ENCODE measurements around the gene PRPF19.

Gene PRPF19

GRCh38 chr11:60939855-60940254 is 33.5 kb upstream of the PRPF19 start:
- TF ChIP-seq PAX5 (IDR thresholded peaks at IDR 0.05; ENCODE audit: insufficient read depth, low read length, severe bottlenecking): no peak
- TF ChIP-seq POLR2AphosphoS5 (IDR thresholded peaks at IDR 0.05; ENCODE audit: low read depth, low read length): peak; percentile 32; the same call in 1 of the 2 replicates
- FAIRE-seq: no peak
- no peak for DNase-seq (ENCODE audit: insufficient read length, low spot score)

GRCh38 chr11:60939301-60939700 is 32.9 kb upstream of the PRPF19 start:
- DNase-seq (ENCODE audit: insufficient read length, low spot score) (no peak), FAIRE-seq (no peak)
- no peak for TF ChIP-seq POLR2AphosphoS5 (IDR thresholded peaks at IDR 0.05; ENCODE audit: low read depth, low read length)
- TF ChIP-seq TAF1 (IDR thresholded peaks at IDR 0.05; ENCODE audit: low read depth, low read length): no peak
- no peak for TF ChIP-seq PAX5 (IDR thresholded peaks at IDR 0.05; ENCODE audit: insufficient read depth, low read length, severe bottlenecking)
- no peak for TF ChIP-seq SPI1 (IDR thresholded peaks at IDR 0.05; ENCODE audit: low read depth, low read length)
- no peak for TF ChIP-seq POLR2A (IDR thresholded peaks at IDR 0.05; ENCODE audit: low read depth, low read length)
- no peak for TF ChIP-seq POU2F2 (IDR thresholded peaks at IDR 0.05; ENCODE audit: low read depth, low read length)

GRCh38 chr11:60938500-60938899 is 32.1 kb upstream of the PRPF19 start:
- no peak for FAIRE-seq
- TF ChIP-seq POU2F2 (IDR thresholded peaks at IDR 0.05; ENCODE audit: low read depth, low read length): no peak
- TF ChIP-seq PAX5 (IDR thresholded peaks at IDR 0.05; ENCODE audit: insufficient read depth, low read length, severe bottlenecking): no peak
- no peak for TF ChIP-seq TAF1 (IDR thresholded peaks at IDR 0.05; ENCODE audit: low read depth, low read length)
- no peak for TF ChIP-seq POLR2AphosphoS5 (IDR thresholded peaks at IDR 0.05; ENCODE audit: low read depth, low read length)
- TF ChIP-seq SPI1 (IDR thresholded peaks at IDR 0.05; ENCODE audit: low read depth, low read length): no peak
- no peak for TF ChIP-seq POLR2A (IDR thresholded peaks at IDR 0.05; ENCODE audit: low read depth, low read length)
- no peak for DNase-seq (ENCODE audit: insufficient read length, low spot score)

- FAIRE-seq (no peak), DNase-seq (ENCODE audit: insufficient read length, low spot score) (no peak)
- TF ChIP-seq POU2F2 (IDR thresholded peaks at IDR 0.05; ENCODE audit: low read depth, low read length): no peak
- no peak for TF ChIP-seq TAF1 (IDR thresholded peaks at IDR 0.05; ENCODE audit: low read depth, low read length)
- no peak for TF ChIP-seq SPI1 (IDR thresholded peaks at IDR 0.05; ENCODE audit: low read depth, low read length)
- TF ChIP-seq POLR2AphosphoS5 (IDR thresholded peaks at IDR 0.05; ENCODE audit: low read depth, low read length): no peak
- TF ChIP-seq POLR2A (IDR thresholded peaks at IDR 0.05; ENCODE audit: low read depth, low read length): no peak
- no peak for TF ChIP-seq PAX5 (IDR thresholded peaks at IDR 0.05; ENCODE audit: insufficient read depth, low read length, severe bottlenecking)
Observed at GRCh38 chr11:60937811-60938210, 31.4 kb upstream of the PRPF19 start.

- no peak for TF ChIP-seq POU2F2 (IDR thresholded peaks at IDR 0.05; ENCODE audit: low read depth, low read length)
- TF ChIP-seq POLR2AphosphoS5 (IDR thresholded peaks at IDR 0.05; ENCODE audit: low read depth, low read length): no peak; the same call in 1 of the 2 replicates
- TF ChIP-seq POLR2A (IDR thresholded peaks at IDR 0.05; ENCODE audit: low read depth, low read length): no peak
- no peak for TF ChIP-seq TAF1 (IDR thresholded peaks at IDR 0.05; ENCODE audit: low read depth, low read length)
- no peak for TF ChIP-seq PAX5 (IDR thresholded peaks at IDR 0.05; ENCODE audit: insufficient read depth, low read length, severe bottlenecking)
- no peak for TF ChIP-seq SPI1 (IDR thresholded peaks at IDR 0.05; ENCODE audit: low read depth, low read length)
- FAIRE-seq (no peak), DNase-seq (ENCODE audit: insufficient read length, low spot score) (no peak)
Observed at GRCh38 chr11:60937144-60937527, 30.8 kb upstream of the PRPF19 start.

GRCh38 chr11:60936467-60937143 is 30.2 kb upstream of the PRPF19 start:
- no peak for FAIRE-seq
- 0 out of 2 replicates have a peak, but pooled peaks have one; percentile 4 for TF ChIP-seq POLR2AphosphoS5 (IDR thresholded peaks at IDR 0.05; ENCODE audit: low read depth, low read length)
- TF ChIP-seq POLR2A (IDR thresholded peaks at IDR 0.05; ENCODE audit: low read depth, low read length): 0 out of 2 replicates have a peak, but pooled peaks have one; percentile 4
- TF ChIP-seq TAF1 (IDR thresholded peaks at IDR 0.05; ENCODE audit: low read depth, low read length): no peak
- no peak for DNase-seq (ENCODE audit: insufficient read length, low spot score)

- FAIRE-seq (peak; percentile 81), DNase-seq (ENCODE audit: insufficient read length, low spot score) (no peak)
- TF ChIP-seq PAX5 (IDR thresholded peaks at IDR 0.05; ENCODE audit: insufficient read depth, low read length, severe bottlenecking) (no peak), POLR2A (IDR thresholded peaks at IDR 0.05; ENCODE audit: low read depth, low read length) (peak; percentile 34; the same call in 1 of the 2 replicates), POLR2AphosphoS5 (IDR thresholded peaks at IDR 0.05; ENCODE audit: low read depth, low read length) (peak; percentile 19), SPI1 (IDR thresholded peaks at IDR 0.05; ENCODE audit: low read depth, low read length) (no peak), POU2F2 (IDR thresholded peaks at IDR 0.05; ENCODE audit: low read depth, low read length) (no peak), TAF1 (IDR thresholded peaks at IDR 0.05; ENCODE audit: low read depth, low read length) (0 out of 2 replicates have a peak, but pooled peaks have one; percentile 14)
Observed at GRCh38 chr11:60935676-60936442, 29.5 kb upstream of the PRPF19 start.

- DNase-seq (ENCODE audit: insufficient read length, low spot score) (no peak), FAIRE-seq (no peak)
- TF ChIP-seq SPI1 (IDR thresholded peaks at IDR 0.05; ENCODE audit: low read depth, low read length) (0 out of 2 replicates have a peak, but pooled peaks have one; percentile 24), POU2F2 (IDR thresholded peaks at IDR 0.05; ENCODE audit: low read depth, low read length) (peak; percentile 48; the same call in 1 of the 2 replicates), PAX5 (IDR thresholded peaks at IDR 0.05; ENCODE audit: insufficient read depth, low read length, severe bottlenecking) (no peak)
Observed at GRCh38 chr11:60934790-60935605, 28.6 kb upstream of the PRPF19 start.

- FAIRE-seq: no peak
Observed at GRCh38 chr11:60934124-60934789, 27.9 kb upstream of the PRPF19 start.

More at GRCh38 chr11:60934124-60934789, 27.9 kb upstream of the PRPF19 start:
- TF ChIP-seq POLR2A (IDR thresholded peaks at IDR 0.05; ENCODE audit: low read depth, low read length) (0 out of 2 replicates have a peak, but pooled peaks have one; percentile 1), SPI1 (IDR thresholded peaks at IDR 0.05; ENCODE audit: low read depth, low read length) (no peak), POLR2AphosphoS5 (IDR thresholded peaks at IDR 0.05; ENCODE audit: low read depth, low read length) (no peak; the same call in 1 of the 2 replicates), TAF1 (IDR thresholded peaks at IDR 0.05; ENCODE audit: low read depth, low read length) (no peak)
- DNase-seq (ENCODE audit: insufficient read length, low spot score): no peak
